DMS 273 (cell line): ENCODE measurements around the gene DGKD.
"Not testable (repeated sequence)": the region's sequence is repeated elsewhere in the genome, so short reads cannot be mapped to it uniquely, and the experiment has no call there.

Source experiments
- DNase-seq: peaks from one replicate; lab custom pipeline; 2025; ENCODE audit not compliant: unreplicated experiment; lab: John Stamatoyannopoulos, UW

DGKD gene

DNA sequence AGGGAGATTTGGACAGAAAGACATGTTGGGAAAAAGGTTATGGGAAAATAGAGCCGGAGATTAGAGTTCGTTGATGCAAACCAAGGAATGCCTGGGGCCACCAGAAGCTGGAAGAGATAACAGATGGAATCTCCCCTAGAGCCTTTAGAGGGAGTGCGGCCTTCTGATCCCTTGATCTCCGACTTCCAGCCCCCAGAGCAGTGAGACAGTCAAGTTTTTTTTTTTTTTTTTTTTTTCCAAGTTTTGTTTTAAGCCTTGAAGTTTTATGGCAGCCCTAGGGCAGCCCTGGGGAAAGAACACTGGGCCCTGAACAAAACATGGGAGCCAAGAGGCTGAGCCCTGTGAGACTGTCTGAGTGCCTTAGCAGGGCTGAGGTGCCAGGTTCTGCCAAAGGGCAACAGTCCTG is 6.5 kb downstream of the DGKD start:
- DNase-seq = no peak

DNA sequence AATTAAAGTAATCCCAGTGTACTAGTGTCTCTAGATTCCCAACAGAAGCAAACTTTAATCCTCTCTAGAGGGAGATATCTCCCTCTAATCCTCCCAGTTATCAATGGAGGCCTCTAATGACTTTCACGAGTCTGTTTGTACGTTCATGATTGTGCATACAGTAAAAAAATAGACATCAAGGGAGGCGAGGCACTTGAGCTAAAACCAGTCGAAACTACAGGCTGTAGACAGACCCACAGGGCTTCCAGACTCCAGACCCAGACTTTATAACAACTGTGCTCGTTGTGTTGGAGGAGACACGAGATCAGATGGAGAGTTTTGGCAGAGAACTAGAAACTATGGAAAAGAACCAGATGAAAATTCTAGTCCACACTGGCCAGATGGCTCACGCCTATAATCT is 7.0 kb downstream of the DGKD start:
- no peak for DNase-seq

DNA sequence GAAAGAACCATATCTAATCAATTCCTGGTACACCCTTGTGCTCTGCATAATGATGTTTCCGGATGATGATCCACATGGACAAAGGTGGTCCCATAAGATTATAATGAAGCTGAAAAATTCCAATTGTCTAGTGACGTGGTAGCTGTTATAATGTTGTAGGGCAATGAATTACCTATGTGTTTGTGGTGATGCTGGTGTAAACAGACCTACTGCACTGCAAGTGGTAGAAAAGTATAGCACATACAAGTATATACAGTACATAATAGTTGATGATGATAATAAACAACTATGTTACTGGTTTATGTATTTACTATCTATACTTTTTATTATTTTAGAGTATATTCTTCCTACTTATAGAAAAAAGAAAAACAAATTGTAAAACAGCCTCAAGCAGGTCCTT is 8.4 kb downstream of the DGKD start:
- no peak for DNase-seq

GRCh38 chr2:233363744-233364235 is 9.5 kb downstream of the DGKD start:
- DNase-seq = no peak

DNA sequence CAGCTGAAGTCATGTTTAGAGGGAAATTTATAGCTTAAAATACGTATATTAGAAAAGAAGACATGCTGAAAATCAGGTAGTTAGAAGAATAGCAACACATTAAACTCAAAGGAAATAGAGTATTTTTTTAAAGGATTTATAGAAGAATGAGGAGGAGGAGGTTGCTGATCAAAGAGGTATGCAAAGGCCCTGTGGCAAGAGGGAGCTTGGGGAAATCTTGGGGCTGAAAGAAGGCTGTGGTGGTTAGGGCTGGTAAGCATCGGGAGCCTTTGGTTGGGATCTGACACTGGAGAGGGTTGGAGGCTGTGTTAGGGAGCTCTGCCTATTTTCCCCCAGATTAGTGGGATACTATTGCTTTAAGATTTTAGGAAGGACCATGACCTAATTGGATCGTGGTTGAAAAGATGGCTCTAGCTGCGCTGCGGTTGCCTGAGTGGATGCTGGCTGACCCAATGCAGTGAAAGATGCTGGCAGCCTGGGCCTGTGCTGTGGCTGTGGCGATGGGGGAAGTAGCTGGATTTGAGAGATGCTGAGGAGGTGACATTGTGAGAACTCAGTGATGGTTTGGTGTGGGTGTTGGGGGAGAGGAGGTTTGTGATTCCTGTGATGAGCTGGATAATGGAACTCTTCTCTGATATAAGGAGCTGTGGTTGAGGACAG is 11.7 kb downstream of the DGKD start:
- DNase-seq = no peak

GRCh38 chr2:233367586-233367985 is 13.3 kb downstream of the DGKD start:
- DNase-seq = no peak

- DNase-seq = no peak
Observed at GRCh38 chr2:233368756-233369155, 14.5 kb downstream of the DGKD start.

GRCh38 chr2:233369462-233369861 is 15.2 kb downstream of the DGKD start:
- DNase-seq = no peak

- no peak for DNase-seq
Observed at GRCh38 chr2:233369897-233370685, 15.8 kb downstream of the DGKD start.

DNA sequence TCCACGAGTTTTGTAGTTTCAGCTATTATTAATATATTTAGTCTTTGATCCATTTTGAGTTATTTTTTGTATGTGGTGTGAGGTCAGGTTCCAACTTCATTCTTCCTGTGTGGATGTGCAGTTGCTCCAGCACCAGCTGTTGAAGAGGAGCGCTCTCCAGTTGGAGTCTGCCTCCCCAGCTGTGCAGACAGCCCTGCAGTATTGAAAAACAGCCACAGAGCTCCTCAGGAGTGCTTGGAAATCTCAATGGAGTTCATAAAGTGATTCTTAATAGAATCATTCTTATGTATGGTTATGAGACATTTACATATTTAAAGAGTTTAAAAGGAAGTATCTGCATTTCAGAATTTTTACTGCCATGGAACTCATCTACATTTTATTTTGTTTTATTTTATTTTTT is 17.3 kb downstream of the DGKD start:
- DNase-seq = peak; percentile 28

GRCh38 chr2:233372855-233373254 is 18.6 kb downstream of the DGKD start:
- no peak for DNase-seq

DNA sequence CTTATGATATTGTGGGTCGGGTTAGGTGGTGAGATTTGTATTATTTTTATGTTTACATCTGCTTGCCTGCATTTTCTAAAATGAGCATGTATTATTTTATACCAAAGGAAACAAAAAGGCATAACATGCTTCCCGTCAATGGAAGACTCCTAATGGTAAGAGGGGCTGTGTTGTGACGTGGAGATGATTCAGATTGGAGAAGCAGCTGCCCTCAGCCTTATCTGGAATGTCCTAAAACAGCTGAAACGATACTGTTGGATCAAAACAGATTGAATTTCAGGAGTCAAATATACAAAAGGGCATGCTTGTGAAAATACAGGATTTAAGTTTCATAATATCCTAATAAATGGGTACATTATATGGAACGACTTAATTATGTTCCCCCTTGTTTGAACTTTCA is 19.0 kb downstream of the DGKD start:
- DNase-seq = no peak

- not testable (repeated sequence) for DNase-seq
Observed at GRCh38 chr2:233374776-233375175, 20.5 kb downstream of the DGKD start.

- DNase-seq = no peak
Observed at GRCh38 chr2:233375490-233376314, 21.4 kb downstream of the DGKD start.

GRCh38 chr2:233379034-233379433 is 24.7 kb downstream of the DGKD start:
- no peak for DNase-seq

DNA sequence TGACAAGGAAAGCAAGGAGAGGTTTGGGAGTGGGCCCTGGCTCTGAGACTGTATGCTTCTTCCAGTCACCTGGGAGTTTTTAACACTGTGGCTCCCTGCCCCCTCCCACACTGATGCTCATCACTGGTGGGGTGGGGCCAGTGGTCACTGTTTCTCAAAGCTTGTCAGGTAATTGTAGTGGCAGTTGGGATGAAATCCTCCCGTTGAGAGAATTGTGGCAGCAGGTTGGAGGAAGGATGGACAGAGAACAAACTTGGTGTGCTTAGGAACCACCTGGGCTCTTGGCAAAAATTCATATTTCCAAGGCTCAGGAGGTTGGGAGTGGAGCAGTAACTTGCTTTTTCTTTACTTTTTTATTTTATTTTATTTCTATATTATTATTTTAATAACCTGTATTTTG is 25.1 kb downstream of the DGKD start:
- no peak for DNase-seq

DNA sequence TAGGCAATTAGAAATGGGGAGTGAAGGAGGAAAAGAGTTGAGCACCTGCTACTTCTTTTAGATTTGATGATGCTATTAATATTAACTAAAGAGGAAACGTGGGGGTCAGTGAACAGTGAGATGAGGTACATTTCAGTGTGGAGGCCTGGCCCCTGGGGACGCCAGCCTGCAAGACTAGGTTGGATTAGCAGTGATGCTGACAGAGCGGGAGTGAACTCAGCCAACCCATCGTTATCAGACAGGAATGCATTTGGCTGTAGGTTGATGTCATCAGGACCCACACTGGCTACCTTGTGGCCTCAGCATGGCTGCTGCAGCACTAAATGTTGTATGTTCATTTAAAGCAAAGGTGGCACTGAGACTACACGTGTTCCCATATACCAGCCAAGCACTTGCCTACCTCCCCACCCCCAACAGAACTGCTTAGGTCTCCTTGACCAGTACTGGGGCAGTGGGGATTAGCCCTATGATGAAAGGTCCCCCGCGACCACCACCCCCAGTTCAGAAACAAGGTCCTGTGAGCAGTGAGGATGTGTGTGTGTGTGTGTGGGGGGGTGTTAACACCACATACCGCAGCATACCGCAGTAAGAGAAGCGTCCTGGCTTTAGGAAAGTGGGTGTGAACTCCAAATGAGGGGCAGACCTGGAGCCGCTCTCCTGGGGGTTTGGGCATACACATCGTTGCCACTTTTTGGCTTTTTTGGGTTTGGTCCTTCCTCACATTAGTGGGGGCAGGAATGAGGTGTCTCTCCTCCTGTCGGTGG is 26.0 kb downstream of the DGKD start:
- DNase-seq = no peak

DNA sequence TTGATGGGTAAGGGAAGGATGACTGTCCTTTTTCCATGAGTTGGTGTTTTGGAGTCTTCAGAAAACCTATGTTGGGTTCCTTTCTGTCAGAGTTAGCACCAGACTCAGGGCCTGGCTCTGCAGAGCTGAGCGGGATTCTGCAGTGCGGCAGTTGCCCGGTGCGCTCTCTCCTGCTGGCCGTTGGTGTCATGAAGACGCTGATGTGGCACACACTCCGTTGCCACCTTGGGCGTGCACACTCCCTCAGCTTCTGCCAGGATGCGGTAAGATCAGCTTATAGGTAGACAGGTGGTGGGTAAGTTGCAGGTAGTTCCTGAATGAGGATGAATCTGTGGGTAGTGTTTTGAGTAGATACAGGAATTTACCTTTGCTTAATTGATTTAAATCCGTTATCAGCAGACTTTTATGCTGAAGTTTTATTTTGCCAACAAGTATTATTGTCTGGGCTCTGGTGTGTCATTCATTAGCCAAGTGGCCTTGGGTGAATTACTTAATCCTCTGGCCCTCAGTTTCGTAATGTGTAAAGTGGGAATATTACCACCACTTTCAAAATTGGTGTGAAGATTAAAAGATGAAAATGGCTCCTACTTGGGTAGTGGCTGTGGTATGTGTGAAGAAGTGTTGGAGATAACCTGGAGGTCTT is 26.8 kb downstream of the DGKD start:
- no peak for DNase-seq

- DNase-seq = no peak
Observed at GRCh38 chr2:233381638-233381995, 27.3 kb downstream of the DGKD start.

- no peak for DNase-seq
Observed at GRCh38 chr2:233384015-233384414, 29.7 kb downstream of the DGKD start.
